K562 (cell line): ENCODE data around the gene MYLK3. TPM values are rescaled to one million over a fixed set of nuclear protein-coding genes. Genes with fewer than 3 reads are reported as not detected.

Source experiments
- FOSL1 ChIP-seq: fragments of 200-800 bp; sonication (Bioruptor generic); conservative IDR thresholded peaks from 2 replicates; pipeline ENCODE4 v1.6.1; 2016; ENCODE audit warnings: missing genetic modification characterization, missing compliant biosample characterization
- HMG20A ChIP-seq: fragments of 450-650 bp; formaldehyde crosslinking; conservative IDR thresholded peaks from 2 replicates; pipeline ENCODE4 v1.4.0; 2020; ENCODE audit warnings: mild to moderate bottlenecking, mixed read lengths
- KAT7 ChIP-seq: sonication (generic); formaldehyde crosslinking; IDR thresholded peaks from 2 replicates; pipeline ENCODE4 v1.8.0; 2022; ENCODE audit warnings: missing genetic modification reagents, mild to moderate bottlenecking, borderline replicate concordance
- MYNN ChIP-seq, 2 experiments: sonication (generic); formaldehyde crosslinking in 1 of 2; IDR thresholded peaks; 2 replicates each; pipeline versions ENCODE4 v1.5.0 to v1.6.1; 2016 to 2020; ENCODE audit warnings: antibody characterized with exemption in 1 of 2, missing genetic modification reagents in 1 of 2
- RFX5 ChIP-seq: IDR thresholded peaks from 2 replicates; pipeline ENCODE4 v1.6.1; 2011; ENCODE audit warnings: low read depth, mild to moderate bottlenecking, improper control_type of control experiment, low read length
- RHOXF2B ChIP-seq: fragments of 250-450 bp; sonication (Bioruptor Pico); conservative IDR thresholded peaks from 2 replicates; pipeline ENCODE4 v1.5.1; 2021
- SIX5 ChIP-seq, 2 experiments: IDR thresholded peaks; 2 replicates each; pipeline ENCODE4 v1.6.1; 2011; ENCODE audit warnings: low read length in 2 of 2, borderline replicate concordance in 1 of 2, low read depth in 1 of 2, mild to moderate bottlenecking in 1 of 2, moderate library complexity in 1 of 2; ENCODE audit not compliant: insufficient read depth in 1 of 2
- SUPT5H ChIP-seq: fragments of 450-650 bp; IDR thresholded peaks from 2 replicates; pipeline ENCODE4 v1.6.1; 2016
- TSHZ1 ChIP-seq: fragments of 250-450 bp; sonication (Bioruptor Pico); IDR thresholded peaks from 2 replicates; pipeline ENCODE4 v1.4.0; 2020; ENCODE audit warnings: mild to moderate bottlenecking, moderate library complexity
- XRCC4 ChIP-seq: IDR thresholded peaks from one replicate; pipeline ENCODE4 v1.6.1; 2011; ENCODE audit not compliant: insufficient read depth, insufficient read length; ENCODE audit errors: extremely low read depth
- ZNF23 ChIP-seq: fragments of 250-450 bp; sonication (Bioruptor Pico); IDR thresholded peaks from 2 replicates; pipeline ENCODE4 v1.4.0; 2020; ENCODE audit warnings: mild to moderate bottlenecking
- ZNF3 ChIP-seq: fragments of 250-450 bp; sonication (Bioruptor Pico); IDR thresholded peaks from 2 replicates; pipeline ENCODE4 v1.5.0; 2021; ENCODE audit warnings: mild to moderate bottlenecking, moderate library complexity
- ZNF778 ChIP-seq: fragments of 450-650 bp; formaldehyde crosslinking; IDR thresholded peaks from 2 replicates; pipeline ENCODE4 v1.4.0; 2020; ENCODE audit warnings: mild to moderate bottlenecking, moderate library complexity
- polyA plus RNA-seq, 8 experiments: library from polyadenylated mRNA; depleted of rRNA in 4 of 8; stranded (reverse) in 5 of 8; unstranded in 3 of 8; fragments of >200 nt; fragmentation: Nextera tagmentation in 2 of 8; fragmentation: Illumina TruSeq in 1 of 8; extraction: Ambion mirVana in 2 of 8; extraction: Trizol in 1 of 8; gene quantifications; 2 replicates each; pipeline versions ENCODE4 v1.2.1 to v1.2.3, GENCODE V29; 2011 to 2014; ENCODE audit warnings: inconsistent platforms in 1 of 8, missing spikeins in 1 of 8
- total RNA-seq, 7 experiments: library from RNA; depleted of rRNA in 6 of 7; stranded (reverse); fragments of >200 nt in 6 of 7; fragmentation: Illumina TruSeq in 2 of 7; extraction: Trizol in 2 of 7; gene quantifications; 2 replicates each; pipeline versions ENCODE4 v1.2.1 to v1.2.3, GENCODE V29; 2011 to 2021; ENCODE audit warnings: low replicate concordance in 1 of 7

Gene MYLK3
- total and polyA plus RNA-seq, 9 of the 15 experiments (the other 6 are each of a cell fraction or from before 2014, with no cell fraction given): 0.69 to 10.7 (median 4.7) TPM

- TF ChIP-seq TSHZ1: no peak
- no peak for TF ChIP-seq MYNN (IDR thresholded peaks at IDR 0.05)
- no peak for TF ChIP-seq MYNN (CRISPR knock-in tag; IDR thresholded peaks at IDR 0.05)
- TF ChIP-seq RHOXF2B: no peak
- no peak for TF ChIP-seq SUPT5H
- no peak for TF ChIP-seq SIX5 (IDR thresholded peaks at IDR 0.05; ENCODE audit: borderline replicate concordance in 1 of 2, insufficient read depth in 1 of 2, low read depth in 1 of 2, low read length in 2 of 2)
- TF ChIP-seq FOSL1 (tag): no peak
- no peak for TF ChIP-seq ZNF23
- TF ChIP-seq KAT7: no peak
- TF ChIP-seq RFX5: no peak
- TF ChIP-seq ZNF778: no peak
- no peak for TF ChIP-seq ZNF3
- no peak for TF ChIP-seq HMG20A (CRISPR knock-in tag)
- TF ChIP-seq XRCC4: no peak
These were observed 29.9 kb downstream of the MYLK3 start (continued) for GRCh38 chr16:46718214-46718613.
